ENCODE results near the gene PIP5KL1.

PIP5KL1 gene

GRCh38 chr9:127899128-127899943, 31.2 kb downstream of the PIP5KL1 start, which contains the start of gene ST6GALNAC6:
ST6GALNAC6 (minus strand) TSS chr9:127899603; CDS start chr9:127897981, 1,622 bp downstream.
- H3F3A ChIP-seq (ENCODE audit: control insufficient read depth, insufficient read depth) = peaks cover 15% of the 10 kb centered on the region
- H3K4me3 ChIP-seq (ENCODE audit: low read length) = peak within 1 kb of the TSS; percentile 86
- peaks cover 30% of the 10 kb centered on the region for H3K36me3 ChIP-seq (ENCODE audit: control insufficient read depth, low read length)
- no peaks in the 10 kb centered on the region for H3K27me3 ChIP-seq (ENCODE audit: control insufficient read depth, low read length)
- no peaks in the 10 kb centered on the region for H3K9me2 ChIP-seq (replicated peaks; ENCODE audit: control insufficient read depth, low read length)
- TF ChIP-seq EZH2phosphoT487 (IDR thresholded peaks at IDR 0.05; ENCODE audit: borderline replicate concordance, low read length) (no peak), CTCF (IDR thresholded peaks at IDR 0.05; ENCODE audit: low read depth, low read length, poor library complexity, severe bottlenecking) (no peak)
- peak within 1 kb of the TSS; percentile 54 for H3K27ac ChIP-seq (ENCODE audit: low read depth, low read length)
- peak within 1 kb of the TSS; percentile 85 for H3K4me2 ChIP-seq (ENCODE audit: low read length)
- peaks cover 64% of the 10 kb centered on the region for H3K4me1 ChIP-seq (ENCODE audit: control insufficient read depth, low read length)
- H3K9me3 ChIP-seq (ENCODE audit: control insufficient read depth, insufficient read depth, low read length) = no peaks in the 10 kb centered on the region
- H3K79me2 ChIP-seq (ENCODE audit: control insufficient read depth, low read length) = peaks cover 19% of the 10 kb centered on the region
- no peaks in the 10 kb centered on the region for H4K20me1 ChIP-seq (ENCODE audit: control insufficient read depth, insufficient read depth, low read depth, low read length)

GRCh38 chr9:127898433-127899127, 32.0 kb downstream of the PIP5KL1 start:
- Histone ChIP-seq H3K9me2 (replicated peaks; ENCODE audit: control insufficient read depth, low read length) (no peaks in the 10 kb centered on the region), H3K4me2 (ENCODE audit: low read length) (peak overlapping the region; percentile 85), H3K27ac (ENCODE audit: low read depth, low read length) (peak overlapping the region; percentile 12; the same call in 1 of the 2 replicates), H3K9me3 (ENCODE audit: control insufficient read depth, insufficient read depth, low read length) (no peaks in the 10 kb centered on the region), H3K79me2 (ENCODE audit: control insufficient read depth, low read length) (peaks cover 19% of the 10 kb centered on the region), H3F3A (ENCODE audit: control insufficient read depth, insufficient read depth) (peaks cover 9% of the 10 kb centered on the region), H3K27me3 (ENCODE audit: control insufficient read depth, low read length) (no peaks in the 10 kb centered on the region), H3K4me3 (ENCODE audit: low read length) (peak overlapping the region; percentile 86), H4K20me1 (ENCODE audit: control insufficient read depth, insufficient read depth, low read depth, low read length) (no peaks in the 10 kb centered on the region), H3K4me1 (ENCODE audit: control insufficient read depth, low read length) (peaks cover 57% of the 10 kb centered on the region), H3K36me3 (ENCODE audit: control insufficient read depth, low read length) (peaks cover 35% of the 10 kb centered on the region)
- TF ChIP-seq CTCF (IDR thresholded peaks at IDR 0.05; ENCODE audit: low read depth, low read length, poor library complexity, severe bottlenecking) (no peak), EZH2phosphoT487 (IDR thresholded peaks at IDR 0.05; ENCODE audit: borderline replicate concordance, low read length) (no peak)

- H3K79me2 ChIP-seq (ENCODE audit: control insufficient read depth, low read length) = peaks cover 19% of the 10 kb centered on the region
- H4K20me1 ChIP-seq (ENCODE audit: control insufficient read depth, insufficient read depth, low read depth, low read length) = no peaks in the 10 kb centered on the region
- H3K4me2 ChIP-seq (ENCODE audit: low read length) = peak overlapping the region; percentile 51
- peaks cover 6% of the 10 kb centered on the region for H3F3A ChIP-seq (ENCODE audit: control insufficient read depth, insufficient read depth)
- H3K9me2 ChIP-seq (replicated peaks; ENCODE audit: control insufficient read depth, low read length) = no peaks in the 10 kb centered on the region
- no peaks in the 10 kb centered on the region for H3K27me3 ChIP-seq (ENCODE audit: control insufficient read depth, low read length)
- H3K4me3 ChIP-seq (ENCODE audit: low read length) = peak overlapping the region; percentile 41
- no peak for TF ChIP-seq CTCF (IDR thresholded peaks at IDR 0.05; ENCODE audit: low read depth, low read length, poor library complexity, severe bottlenecking)
- no peak for TF ChIP-seq EZH2phosphoT487 (IDR thresholded peaks at IDR 0.05; ENCODE audit: borderline replicate concordance, low read length)
- no peak overlapping the region for H3K27ac ChIP-seq (ENCODE audit: low read depth, low read length)
- H3K4me1 ChIP-seq (ENCODE audit: control insufficient read depth, low read length) = peaks cover 45% of the 10 kb centered on the region
- H3K9me3 ChIP-seq (ENCODE audit: control insufficient read depth, insufficient read depth, low read length) = no peaks in the 10 kb centered on the region
- H3K36me3 ChIP-seq (ENCODE audit: control insufficient read depth, low read length) = peaks cover 48% of the 10 kb centered on the region
Measured at GRCh38 chr9:127897193-127897692, 33.3 kb downstream of the PIP5KL1 start.
